ENCODE results near the gene TBC1D8.

GRCh38 chr2:101017371-101017770, 133.8 kb downstream of the TBC1D8 start:
- TF ChIP-seq CTCF (conservative IDR thresholded peaks at IDR 0.05) (no peak), ZFX (IDR thresholded peaks at IDR 0.05) (no peak)
